K562 (cell line): ENCODE results near the gene THEM5. TPM values are rescaled to one million over a fixed set of nuclear protein-coding genes. Genes with fewer than 3 reads are reported as not detected.

ENCODE experiments used
- C11orf30 ChIP-seq: fragments of 450-650 bp; IDR thresholded peaks from 2 replicates; pipeline ENCODE4 v1.6.1; 2016; ENCODE audit warnings: low read depth, mild to moderate bottlenecking
- CTBP1 ChIP-seq: fragments of 450-650 bp; IDR thresholded peaks from 2 replicates; pipeline ENCODE4 v1.6.1; 2016; ENCODE audit warnings: borderline replicate concordance
- DDX20 ChIP-seq: fragments of 450-650 bp; IDR thresholded peaks from 2 replicates; pipeline ENCODE4 v1.6.1; 2016; ENCODE audit warnings: missing genetic modification characterization, low read depth, mild to moderate bottlenecking, missing compliant biosample characterization, moderate library complexity
- EP400 ChIP-seq: fragments of 450-650 bp; IDR thresholded peaks from 2 replicates; pipeline ENCODE4 v1.6.1; 2017; ENCODE audit warnings: antibody characterized with exemption, mild to moderate bottlenecking, moderate library complexity
- FOXK2 ChIP-seq, 2 experiments: fragments of 450-650 bp; IDR thresholded peaks in 1 of 2; conservative IDR thresholded peaks in 1 of 2; 2 replicates each; pipeline ENCODE4 v1.6.1; 2016; ENCODE audit warnings: low read depth in 2 of 2, mild to moderate bottlenecking in 1 of 2
- GABPB2 ChIP-seq: fragments of 250-450 bp; sonication (Bioruptor Pico); conservative IDR thresholded peaks from 2 replicates; pipeline ENCODE4 v1.5.1; 2021; ENCODE audit warnings: mild to moderate bottlenecking
- HNRNPH1 ChIP-seq: fragments of 200-400 bp; formaldehyde crosslinking; optimal IDR thresholded peaks from 2 replicates; pipeline ENCODE3; 2017; ENCODE audit warnings: low read depth, mild to moderate bottlenecking, low read length, moderate library complexity
- KDM1A ChIP-seq, 2 experiments: fragments of 450-650 bp; IDR thresholded peaks; 2 replicates each; pipeline ENCODE4 v1.6.1; 2016; ENCODE audit warnings: mild to moderate bottlenecking in 2 of 2
- MTA3 ChIP-seq: fragments of 450-650 bp; formaldehyde crosslinking; IDR thresholded peaks from 2 replicates; pipeline ENCODE4 v1.6.1; 2017; ENCODE audit warnings: mild to moderate bottlenecking, borderline replicate concordance
- NFE2L1 ChIP-seq: fragments of 450-650 bp; IDR thresholded peaks from 2 replicates; pipeline ENCODE4 v1.6.1; 2016; ENCODE audit warnings: missing genetic modification characterization, low read depth, mild to moderate bottlenecking, missing compliant biosample characterization, moderate library complexity, borderline replicate concordance
- NFIC ChIP-seq: fragments of 450-650 bp; IDR thresholded peaks from 2 replicates; pipeline ENCODE4 v1.6.1; 2017; ENCODE audit warnings: mild to moderate bottlenecking, inconsistent platforms
- POLR2AphosphoS2 ChIP-seq: IDR thresholded peaks from 2 replicates; pipeline ENCODE4 v1.6.1; 2012; ENCODE audit warnings: low read length, improper control_type of control experiment
- TBP ChIP-seq: optimal IDR thresholded peaks from 2 replicates; pipeline ENCODE3; 2011; ENCODE audit warnings: low read depth, low read length, improper control_type of control experiment
- TCFL5 ChIP-seq: fragments of 250-450 bp; sonication (Bioruptor Pico); conservative IDR thresholded peaks from 2 replicates; pipeline ENCODE4 v1.6.1; 2021; ENCODE audit warnings: mild to moderate bottlenecking, moderate library complexity, matching md5 sums
- TOE1 ChIP-seq, 2 experiments: fragments of 450-650 bp in 1 of 2; sonication (generic) in 1 of 2; formaldehyde crosslinking in 1 of 2; IDR thresholded peaks; 2 replicates each; pipeline versions ENCODE4 v1.7.1 to v1.8.0; 2016 to 2022; ENCODE audit warnings: borderline replicate concordance in 2 of 2, mild to moderate bottlenecking in 2 of 2, antibody characterized with exemption in 1 of 2, inconsistent platforms in 1 of 2, low read depth in 1 of 2, missing genetic modification reagents in 1 of 2, moderate library complexity in 1 of 2
- ZNF253 ChIP-seq: fragments of 250-450 bp; sonication (Bioruptor Pico); conservative IDR thresholded peaks from 2 replicates; pipeline ENCODE4 v1.6.1; 2021; ENCODE audit warnings: mild to moderate bottlenecking
- ZNF316 ChIP-seq: fragments of 450-650 bp; IDR thresholded peaks from 2 replicates; pipeline ENCODE4 v1.6.1; 2016
- ZNF77 ChIP-seq: fragments of 250-450 bp; sonication (Bioruptor Pico); IDR thresholded peaks from 2 replicates; pipeline ENCODE4 v1.5.0; 2020
- polyA plus RNA-seq, 8 experiments: library from polyadenylated mRNA; depleted of rRNA in 4 of 8; stranded (reverse) in 5 of 8; unstranded in 3 of 8; fragments of >200 nt; fragmentation: Nextera tagmentation in 2 of 8; fragmentation: Illumina TruSeq in 1 of 8; extraction: Ambion mirVana in 2 of 8; extraction: Trizol in 1 of 8; gene quantifications; 2 replicates each; pipeline versions ENCODE4 v1.2.1 to v1.2.3, GENCODE V29; 2011 to 2014; ENCODE audit warnings: inconsistent platforms in 1 of 8, missing spikeins in 1 of 8
- total RNA-seq, 7 experiments: library from RNA; depleted of rRNA in 6 of 7; stranded (reverse); fragments of >200 nt in 6 of 7; fragmentation: Illumina TruSeq in 2 of 7; extraction: Trizol in 2 of 7; gene quantifications; 2 replicates each; pipeline versions ENCODE4 v1.2.1 to v1.2.3, GENCODE V29; 2011 to 2021; ENCODE audit warnings: low replicate concordance in 1 of 7
- TF ChIP-seq, protein P1 (sequence below): sonication (generic); formaldehyde crosslinking; IDR thresholded peaks from 2 replicates; pipeline ENCODE4 v1.8.0; 2023; ENCODE audit warnings: missing genetic modification reagents, mild to moderate bottlenecking, borderline replicate concordance
- TF ChIP-seq, protein P2 (sequence below): fragments of 250-450 bp; sonication (Bioruptor Pico); IDR thresholded peaks from 2 replicates; pipeline ENCODE4 v1.4.0; 2020
- TF ChIP-seq, protein P3 (sequence below): sonication (generic); formaldehyde crosslinking; IDR thresholded peaks from 2 replicates; pipeline ENCODE4 v1.8.1; 2023; ENCODE audit warnings: mild to moderate bottlenecking, missing genetic modification reagents

Gene THEM5
- total and polyA plus RNA-seq, 9 of the 15 experiments (the other 6 are each of a cell fraction or from before 2014, with no cell fraction given) = not detected

DNA sequence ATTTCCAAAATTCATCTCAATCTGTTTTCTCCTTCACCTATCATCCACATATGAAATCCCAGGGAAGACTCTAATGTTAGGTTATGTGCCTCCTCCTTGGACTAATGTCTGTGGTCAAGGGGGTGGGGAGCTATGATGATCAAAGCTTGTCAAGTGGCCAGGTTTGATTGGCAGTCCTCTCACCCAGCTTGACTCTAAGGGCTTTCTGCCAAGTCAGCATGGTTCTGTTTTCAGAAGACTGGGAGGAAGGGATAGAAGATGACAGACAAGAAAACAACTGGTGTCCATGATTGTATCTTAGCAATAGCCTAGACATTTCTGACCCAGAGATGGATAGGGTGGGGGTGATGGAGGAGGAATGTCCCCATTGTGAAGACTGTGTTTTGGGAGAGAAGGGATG is 9.1 kb upstream of the THEM5 start (continued):
- no peak for TF ChIP-seq NFE2L1 (tag)
- peak; percentile 37 for TF ChIP-seq NFIC
- TF ChIP-seq GABPB2 (CRISPR knock-in tag) = no peak
- TF ChIP-seq MTA3 = no peak
- TF ChIP-seq DDX20 (tag) = no peak
- TF ChIP-seq, protein P1, sequence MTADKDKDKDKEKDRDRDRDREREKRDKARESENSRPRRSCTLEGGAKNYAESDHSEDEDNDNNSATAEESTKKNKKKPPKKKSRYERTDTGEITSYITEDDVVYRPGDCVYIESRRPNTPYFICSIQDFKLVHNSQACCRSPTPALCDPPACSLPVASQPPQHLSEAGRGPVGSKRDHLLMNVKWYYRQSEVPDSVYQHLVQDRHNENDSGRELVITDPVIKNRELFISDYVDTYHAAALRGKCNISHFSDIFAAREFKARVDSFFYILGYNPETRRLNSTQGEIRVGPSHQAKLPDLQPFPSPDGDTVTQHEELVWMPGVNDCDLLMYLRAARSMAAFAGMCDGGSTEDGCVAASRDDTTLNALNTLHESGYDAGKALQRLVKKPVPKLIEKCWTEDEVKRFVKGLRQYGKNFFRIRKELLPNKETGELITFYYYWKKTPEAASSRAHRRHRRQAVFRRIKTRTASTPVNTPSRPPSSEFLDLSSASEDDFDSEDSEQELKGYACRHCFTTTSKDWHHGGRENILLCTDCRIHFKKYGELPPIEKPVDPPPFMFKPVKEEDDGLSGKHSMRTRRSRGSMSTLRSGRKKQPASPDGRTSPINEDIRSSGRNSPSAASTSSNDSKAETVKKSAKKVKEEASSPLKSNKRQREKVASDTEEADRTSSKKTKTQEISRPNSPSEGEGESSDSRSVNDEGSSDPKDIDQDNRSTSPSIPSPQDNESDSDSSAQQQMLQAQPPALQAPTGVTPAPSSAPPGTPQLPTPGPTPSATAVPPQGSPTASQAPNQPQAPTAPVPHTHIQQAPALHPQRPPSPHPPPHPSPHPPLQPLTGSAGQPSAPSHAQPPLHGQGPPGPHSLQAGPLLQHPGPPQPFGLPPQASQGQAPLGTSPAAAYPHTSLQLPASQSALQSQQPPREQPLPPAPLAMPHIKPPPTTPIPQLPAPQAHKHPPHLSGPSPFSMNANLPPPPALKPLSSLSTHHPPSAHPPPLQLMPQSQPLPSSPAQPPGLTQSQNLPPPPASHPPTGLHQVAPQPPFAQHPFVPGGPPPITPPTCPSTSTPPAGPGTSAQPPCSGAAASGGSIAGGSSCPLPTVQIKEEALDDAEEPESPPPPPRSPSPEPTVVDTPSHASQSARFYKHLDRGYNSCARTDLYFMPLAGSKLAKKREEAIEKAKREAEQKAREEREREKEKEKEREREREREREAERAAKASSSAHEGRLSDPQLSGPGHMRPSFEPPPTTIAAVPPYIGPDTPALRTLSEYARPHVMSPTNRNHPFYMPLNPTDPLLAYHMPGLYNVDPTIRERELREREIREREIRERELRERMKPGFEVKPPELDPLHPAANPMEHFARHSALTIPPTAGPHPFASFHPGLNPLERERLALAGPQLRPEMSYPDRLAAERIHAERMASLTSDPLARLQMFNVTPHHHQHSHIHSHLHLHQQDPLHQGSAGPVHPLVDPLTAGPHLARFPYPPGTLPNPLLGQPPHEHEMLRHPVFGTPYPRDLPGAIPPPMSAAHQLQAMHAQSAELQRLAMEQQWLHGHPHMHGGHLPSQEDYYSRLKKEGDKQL (CRISPR knock-in tag) = no peak
- no peak for TF ChIP-seq ZNF77 (CRISPR knock-in tag)
- TF ChIP-seq KDM1A (IDR thresholded peaks at IDR 0.05) = no peak
- no peak for TF ChIP-seq TCFL5 (CRISPR knock-in tag)
- TF ChIP-seq, protein P2, sequence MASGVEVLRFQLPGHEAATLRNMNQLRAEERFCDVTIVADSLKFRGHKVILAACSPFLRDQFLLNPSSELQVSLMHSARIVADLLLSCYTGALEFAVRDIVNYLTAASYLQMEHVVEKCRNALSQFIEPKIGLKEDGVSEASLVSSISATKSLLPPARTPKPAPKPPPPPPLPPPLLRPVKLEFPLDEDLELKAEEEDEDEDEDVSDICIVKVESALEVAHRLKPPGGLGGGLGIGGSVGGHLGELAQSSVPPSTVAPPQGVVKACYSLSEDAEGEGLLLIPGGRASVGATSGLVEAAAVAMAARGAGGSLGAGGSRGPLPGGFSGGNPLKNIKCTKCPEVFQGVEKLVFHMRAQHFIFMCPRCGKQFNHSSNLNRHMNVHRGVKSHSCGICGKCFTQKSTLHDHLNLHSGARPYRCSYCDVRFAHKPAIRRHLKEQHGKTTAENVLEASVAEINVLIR (CRISPR knock-in tag) = no peak
- TF ChIP-seq HNRNPH1 = no peak
- TF ChIP-seq POLR2AphosphoS2 = no peak
- peak; percentile 95 for TF ChIP-seq C11orf30
- peak; percentile 97 for TF ChIP-seq ZNF316
- TF ChIP-seq, protein P3, sequence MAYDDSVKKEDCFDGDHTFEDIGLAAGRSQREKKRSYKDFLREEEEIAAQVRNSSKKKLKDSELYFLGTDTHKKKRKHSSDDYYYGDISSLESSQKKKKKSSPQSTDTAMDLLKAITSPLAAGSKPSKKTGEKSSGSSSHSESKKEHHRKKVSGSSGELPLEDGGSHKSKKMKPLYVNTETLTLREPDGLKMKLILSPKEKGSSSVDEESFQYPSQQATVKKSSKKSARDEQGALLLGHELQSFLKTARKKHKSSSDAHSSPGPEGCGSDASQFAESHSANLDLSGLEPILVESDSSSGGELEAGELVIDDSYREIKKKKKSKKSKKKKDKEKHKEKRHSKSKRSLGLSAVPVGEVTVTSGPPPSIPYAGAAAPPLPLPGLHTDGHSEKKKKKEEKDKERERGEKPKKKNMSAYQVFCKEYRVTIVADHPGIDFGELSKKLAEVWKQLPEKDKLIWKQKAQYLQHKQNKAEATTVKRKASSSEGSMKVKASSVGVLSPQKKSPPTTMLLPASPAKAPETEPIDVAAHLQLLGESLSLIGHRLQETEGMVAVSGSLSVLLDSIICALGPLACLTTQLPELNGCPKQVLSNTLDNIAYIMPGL (CRISPR knock-in tag) = no peak
- no peak for TF ChIP-seq FOXK2 (conservative IDR thresholded peaks at IDR 0.05 in 1 of 2, IDR thresholded peaks at IDR 0.05 in 1 of 2; ENCODE audit: low read depth in 2 of 2)
- TF ChIP-seq TBP = no peak
- no peak for TF ChIP-seq EP400
- TF ChIP-seq CTBP1 = peak; percentile 43; the same call in 1 of the 2 replicates
- TF ChIP-seq ZNF253 (CRISPR knock-in tag) = no peak
- no peak for TF ChIP-seq TOE1 (IDR thresholded peaks at IDR 0.05; ENCODE audit: borderline replicate concordance)
- no peak for TF ChIP-seq TOE1 (CRISPR knock-in tag; IDR thresholded peaks at IDR 0.05; ENCODE audit: borderline replicate concordance, low read depth)
